HCT116 (cell line): ENCODE measurements around the gene ADCY10. TPM values are rescaled to one million over a fixed set of nuclear protein-coding genes. Genes with fewer than 3 reads are reported as not detected.

Source experiments
- ATAC-seq: fragments of 200-7000 bp; cut with Tn5 transposase; 2 replicates; pipeline ENCODE4 v1.9.1; 2020; ENCODE audit warnings: mild to moderate bottlenecking, moderate library complexity
- BruUV-seq: library from RNA; stranded (reverse); fragments of 400-500 nt; replicated peaks from 2 replicates; lab custom pipeline; 2021; lab: Mats Ljungman, UMichigan
- CTCF ChIA-PET: fragments of 300-600 bp; sonication (Branson Sonifier 250); formaldehyde crosslinking; loops from one replicate; lab custom pipeline; 2021; ENCODE audit warnings: antibody characterized with exemption; lab: Charles Lee
- POLR2A ChIA-PET: fragments of 300-600, 350-600 bp; sonication (Branson Sonifier 250); formaldehyde crosslinking; loops from one replicate; lab custom pipeline; 2021; ENCODE audit warnings: antibody characterized with exemption; lab: Charles Lee
- RAD21 ChIA-PET, 2 experiments: fragments of 300-600 bp; sonication (Branson Sonifier 250); formaldehyde crosslinking; loops; one replicate each; lab custom pipeline; 2023; ENCODE audit warnings: low total read pairs in 2 of 2; ENCODE audit not compliant: uncharacterized antibody in 2 of 2, unreplicated experiment in 2 of 2, low non-redundant PET in 1 of 2; lab: Charles Lee
- DNase-seq: peaks from one replicate; pipeline ENCODE4 v3.0.0-alpha.2; 2010; ENCODE audit warnings: low read depth, low spot score
- H2AFZ ChIP-seq: fragments of 200-600 bp; shearing (Covaris generic), sonication (generic); 2 replicates; pipeline ENCODE4 v1.6.1; 2017; ENCODE audit warnings: low read depth, mixed run types, mixed read lengths, antibody characterized with exemption, low read length; ENCODE audit not compliant: poor library complexity, severe bottlenecking
- H3K27ac ChIP-seq: 2 replicates; pipeline ENCODE4 v1.5.1; 2012; ENCODE audit warnings: low read depth, low read length
- H3K27me3 ChIP-seq: fragments of 200-600 bp; sonication (generic); 2 replicates; pipeline ENCODE4 v1.6.1; 2016; ENCODE audit warnings: mixed run types, low read length, mixed read lengths; ENCODE audit not compliant: insufficient read depth
- H3K36me3 ChIP-seq, 2 experiments: fragments of 200-500 bp in 1 of 2; fragments of 200-600 bp in 1 of 2; sonication (Bioruptor generic) in 1 of 2; sonication (generic) in 1 of 2; 2 replicates each; pipeline versions ENCODE4 v1.5.1 to v1.6.1; 2014 to 2016; ENCODE audit warnings: low read length in 2 of 2, inconsistent platforms in 1 of 2, mixed read lengths in 1 of 2, mixed run types in 1 of 2; ENCODE audit not compliant: insufficient read depth in 2 of 2, control insufficient read depth in 1 of 2
- H3K4me1 ChIP-seq, 2 experiments: fragments of 200-600 bp in 1 of 2; sonication (generic) in 1 of 2; 2 replicates each; pipeline versions ENCODE4 v1.5.1 to v1.6.1; 2012 to 2017; ENCODE audit warnings: low read length in 2 of 2, inconsistent platforms in 1 of 2, mild to moderate bottlenecking in 1 of 2, mixed read lengths in 1 of 2, mixed run types in 1 of 2, moderate library complexity in 1 of 2; ENCODE audit not compliant: insufficient read depth in 2 of 2, control insufficient read depth in 1 of 2
- H3K4me2 ChIP-seq: fragments of 200-600 bp; sonication (generic); 2 replicates; pipeline ENCODE4 v1.6.1; 2017; ENCODE audit warnings: mixed run types, low read length, mixed read lengths
- H3K4me3 ChIP-seq, 2 experiments: fragments of 200-600 bp in 1 of 2; sonication (generic) in 1 of 2; replicated peaks in 1 of 2; 2 replicates each; pipeline ENCODE4 v1.5.1; 2011 to 2016; ENCODE audit warnings: low read length in 2 of 2, control low read depth in 1 of 2, low read depth in 1 of 2, mild to moderate bottlenecking in 1 of 2, mixed read lengths in 1 of 2, mixed run types in 1 of 2
- H3K79me2 ChIP-seq: fragments of 200-600 bp; sonication (generic); 2 replicates; pipeline ENCODE4 v1.6.1; 2017; ENCODE audit warnings: mild to moderate bottlenecking, mixed run types, low read length, moderate library complexity, mixed read lengths; ENCODE audit not compliant: insufficient read depth
- H3K9ac ChIP-seq: fragments of 200-600 bp; sonication (generic); 2 replicates; pipeline ENCODE4 v1.6.1; 2016; ENCODE audit warnings: low read length, mixed read lengths
- H3K9me2 ChIP-seq: fragments of 200-600 bp; sonication (generic), shearing (Covaris generic); 2 replicates; pipeline ENCODE4 v1.6.1; 2017; ENCODE audit warnings: mixed run types, mild to moderate bottlenecking, moderate library complexity; ENCODE audit not compliant: insufficient read depth
- H3K9me3 ChIP-seq, 2 experiments: fragments of 200-500 bp in 1 of 2; fragments of 200-600 bp in 1 of 2; sonication (Bioruptor generic) in 1 of 2; sonication (generic) in 1 of 2; 2 replicates each; pipeline ENCODE4 v1.6.1; 2014 to 2017; ENCODE audit warnings: low read length in 2 of 2, mixed read lengths in 2 of 2, inconsistent platforms in 1 of 2, low read depth in 1 of 2, mild to moderate bottlenecking in 1 of 2, mixed run types in 1 of 2, moderate library complexity in 1 of 2; ENCODE audit not compliant: control insufficient read depth in 1 of 2, insufficient read depth in 1 of 2
- H4K20me1 ChIP-seq: fragments of 200-600 bp; sonication (generic), shearing (Covaris generic); 2 replicates; pipeline ENCODE4 v1.6.1; 2017; ENCODE audit warnings: mixed run types, mild to moderate bottlenecking, moderate library complexity; ENCODE audit not compliant: insufficient read depth
- CBX3 ChIP-seq: IDR thresholded peaks from 2 replicates; pipeline ENCODE4 v1.6.1; 2012; ENCODE audit warnings: low read depth
- CEBPB ChIP-seq: IDR thresholded peaks from 2 replicates; pipeline ENCODE4 v1.6.1; 2012; ENCODE audit warnings: low read depth
- CTCF ChIP-seq, 3 experiments: fragments of 200-600 bp in 1 of 3; sonication (generic) in 1 of 3; IDR thresholded peaks in 2 of 3; conservative IDR thresholded peaks in 1 of 3; 2 replicates each; pipeline ENCODE4 v1.5.1; 2012 to 2017; ENCODE audit warnings: low read depth in 2 of 3, low read length in 2 of 3, antibody characterized with exemption in 1 of 3, borderline replicate concordance in 1 of 3, control low read depth in 1 of 3, mild to moderate bottlenecking in 1 of 3, mixed read lengths in 1 of 3, mixed run types in 1 of 3, moderate library complexity in 1 of 3; ENCODE audit not compliant: insufficient read depth in 1 of 3
- EZH2 ChIP-seq: fragments of 200-600 bp; sonication (generic); IDR thresholded peaks from 2 replicates; pipeline ENCODE4 v1.6.1; 2017; ENCODE audit warnings: antibody characterized with exemption, mixed run types
- EZH2phosphoT487 ChIP-seq: fragments of 200-600 bp; IDR thresholded peaks from 2 replicates; pipeline ENCODE4 v1.6.1; 2018; ENCODE audit warnings: antibody characterized with exemption, borderline replicate concordance
- POLR2A ChIP-seq: IDR thresholded peaks from 2 replicates; pipeline ENCODE4 v1.7.0; 2011; ENCODE audit warnings: borderline replicate concordance; ENCODE audit not compliant: insufficient read depth, insufficient read length; ENCODE audit errors: extremely low read depth
- RAD21 ChIP-seq: IDR thresholded peaks from 2 replicates; pipeline ENCODE4 v1.6.1; 2012; ENCODE audit warnings: low read depth, mild to moderate bottlenecking
- SIN3A ChIP-seq: IDR thresholded peaks from 2 replicates; pipeline ENCODE4 v1.6.1; 2012; ENCODE audit warnings: low read depth
- SP1 ChIP-seq: IDR thresholded peaks from 2 replicates; pipeline ENCODE4 v1.6.1; 2012; ENCODE audit warnings: low read depth
- YY1 ChIP-seq: IDR thresholded peaks from 2 replicates; pipeline ENCODE4 v1.6.1; 2011; ENCODE audit warnings: low read length, low read depth, moderate library complexity, mild to moderate bottlenecking; ENCODE audit not compliant: insufficient replicate concordance; ENCODE audit errors: extremely low read depth
- ZBTB33 ChIP-seq: IDR thresholded peaks from 2 replicates; pipeline ENCODE4 v1.6.1; 2011; ENCODE audit warnings: mild to moderate bottlenecking, low read length, moderate library complexity; ENCODE audit not compliant: insufficient replicate concordance; ENCODE audit errors: extremely low read depth
- ZFX ChIP-seq: fragments of 450-650 bp; IDR thresholded peaks from 2 replicates; pipeline ENCODE4 v1.6.1; 2017
- ZNF274 ChIP-seq: fragments of 200-500 bp; sonication (Bioruptor generic); IDR thresholded peaks from 2 replicates; pipeline ENCODE4 v1.6.1; 2014; ENCODE audit warnings: mild to moderate bottlenecking, low read depth, low read length, inconsistent platforms
- intact Hi-C: fragments of 100-400 bp; cut with micrococcal nuclease; formaldehyde crosslinking; loops from 2 replicates; pipeline ENCODE4 v1.10.0; 2022
- total RNA-seq: library from RNA; stranded (reverse); gene quantifications from one replicate; pipeline ENCODE4 v1.2.1, GENCODE V29; 2021; ENCODE audit not compliant: unreplicated experiment

ADCY10 gene
- total RNA-seq, 1 experiment from 2014 or later = 0.30 TPM

GRCh38 chr1:167767761-167768160 is 146.2 kb downstream of the ADCY10 start:
- Histone ChIP-seq H3K4me1 (no peaks in the 10 kb centered on the region), H2AFZ (no peak overlapping the region), H3K79me2 (peaks cover 15% of the 10 kb centered on the region; the same call in 1 of the 2 replicates), H3K4me3 (no peak overlapping the region), H3K27ac (no peak overlapping the region), H3K27me3 (no peaks in the 10 kb centered on the region), H4K20me1 (no peaks in the 10 kb centered on the region), H3K9me2 (no peaks in the 10 kb centered on the region), H3K9me3 (no peaks in the 10 kb centered on the region), H3K36me3 (peaks cover 4% of the 10 kb centered on the region in 2 experiments; a peak in 1 of 4 replicates), H3K9ac (no peak overlapping the region), H3K4me2 (no peak overlapping the region)
- no TSS peak for BruUV-seq
- ChIA-PET POLR2A (no interaction called here), RAD21 (no interaction called here), CTCF (no interaction called here)
- intact Hi-C loops = no loop called here
- DNase-seq (no peak), ATAC-seq (no peak)
- TF ChIP-seq EZH2phosphoT487 = no peak
- no peak for TF ChIP-seq RAD21
- no peak for TF ChIP-seq YY1
- TF ChIP-seq CEBPB = no peak
- no peak for TF ChIP-seq ZFX
- TF ChIP-seq SIN3A = no peak
- no peak for TF ChIP-seq SP1
- TF ChIP-seq EZH2 = no peak
- TF ChIP-seq CTCF (IDR thresholded peaks at IDR 0.05 in 2 of 3, conservative IDR thresholded peaks at IDR 0.05 in 1 of 3; ENCODE audit: borderline replicate concordance in 1 of 3, insufficient read depth in 1 of 3, low read depth in 2 of 3, low read length in 2 of 3) = no peak
- no peak for TF ChIP-seq CBX3
- TF ChIP-seq POLR2A = no peak
- TF ChIP-seq ZNF274 = no peak
- TF ChIP-seq ZBTB33 = no peak
